ENCODE data around the gene GNG12. TPM values are rescaled to one million over a fixed set of nuclear protein-coding genes. Genes with fewer than 3 reads are reported as not detected.

GNG12 gene
- total RNA-seq, 1 experiment from 2014 or later = 14.3 TPM

DNA sequence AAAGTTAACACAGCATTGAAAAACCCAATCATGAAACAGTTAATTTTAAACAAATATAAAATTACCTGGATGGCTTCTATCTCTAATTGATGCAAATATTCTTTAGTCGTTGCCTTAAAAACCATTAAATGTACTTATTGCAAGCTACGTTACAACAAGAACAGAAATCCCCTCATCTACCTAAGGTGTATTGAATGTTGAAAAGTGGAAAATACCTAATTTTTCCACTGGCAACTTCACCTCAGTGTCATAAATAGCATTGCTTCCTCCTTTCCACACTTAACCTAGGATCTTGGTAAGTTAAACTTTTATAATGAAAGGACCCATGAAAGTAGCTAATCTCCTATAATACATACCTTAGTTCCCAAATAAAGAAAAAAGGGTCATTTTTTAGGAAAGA lies 142.9 kb downstream of the GNG12 start:
- Mint-ChIP-seq H3K9me3 (no peaks in the 10 kb centered on the region; a peak in 1 of 5 replicates), H3K27me3 (ENCODE audit: low read depth) (no peaks in the 10 kb centered on the region), H3K4me1 (peaks cover 22 to 24% of the 10 kb centered on the region in 2 experiments), H3K27ac (no peak overlapping the region), H3K4me3 (no peak overlapping the region), H3K36me3 (ENCODE audit: insufficient read depth in 1 of 3, low read depth in 3 of 3) (peaks cover 3 to 18% (median 11%) of the 10 kb centered on the region in 3 experiments)
- H2AFZ ChIP-seq (ENCODE audit: low read length) = no peak overlapping the region
- peaks cover 3% of the 10 kb centered on the region; the same call in 1 of the 2 replicates for H3K4me1 ChIP-seq (ENCODE audit: insufficient read depth, low read length)
- H4K91ac ChIP-seq (ENCODE audit: insufficient read length, low read depth, low read length) = no peak overlapping the region
- no peaks in the 10 kb centered on the region for H3K79me2 ChIP-seq (ENCODE audit: insufficient read depth, low read length)
- H4K20me1 ChIP-seq (ENCODE audit: control insufficient read depth, insufficient read depth, insufficient read length) = no peaks in the 10 kb centered on the region
- no peak overlapping the region for H4K5ac ChIP-seq (ENCODE audit: insufficient read length, low read depth, low read length)
- no peak for DNase-seq
- no peaks in the 10 kb centered on the region for H3K79me1 ChIP-seq (ENCODE audit: insufficient read depth, low read depth, low read length, poor library complexity, severe bottlenecking)
- no peak overlapping the region for H3K4ac ChIP-seq (ENCODE audit: low read depth, low read length)
- H3K9me3 ChIP-seq (ENCODE audit: control insufficient read depth, low read depth, low read length) = no peaks in the 10 kb centered on the region
- H3K56ac ChIP-seq (ENCODE audit: insufficient read length, low read depth, low read length) = no peak overlapping the region
- H4K8ac ChIP-seq (replicated peaks; ENCODE audit: insufficient read length, low read depth, low read length) = no peak overlapping the region
- H3K27me3 ChIP-seq (ENCODE audit: insufficient read depth, low read length) = no peaks in the 10 kb centered on the region
- no peak overlapping the region for H3K4me2 ChIP-seq (ENCODE audit: insufficient read depth, insufficient read length, low read length)
- no peak overlapping the region for H2BK15ac ChIP-seq (ENCODE audit: low read depth, low read length)
- H2AK5ac ChIP-seq (ENCODE audit: insufficient read length, low read length) = no peak overlapping the region
- H2BK20ac ChIP-seq (ENCODE audit: low read depth, low read length, poor library complexity, severe bottlenecking) = no peak overlapping the region
- no peak overlapping the region for H3K9ac ChIP-seq (ENCODE audit: extremely low read depth, insufficient read length, low read length)
- no peak overlapping the region for H2BK5ac ChIP-seq (ENCODE audit: insufficient read length, low read length)
- TF ChIP-seq CTCF (conservative IDR thresholded peaks at IDR 0.05) = no peak
- H2BK120ac ChIP-seq (ENCODE audit: low read depth, low read length, poor library complexity, severe bottlenecking) = no peak overlapping the region
- H3K27ac ChIP-seq (ENCODE audit: insufficient read length, low read depth, low read length) = no peak overlapping the region
- no CpG with 5 or more reads among the region's 2 CpGs for WGBS (ENCODE audit: extremely low coverage, insufficient read length, low lambda C conversion rate)
- no peak overlapping the region for H3K18ac ChIP-seq (ENCODE audit: insufficient read length, low read depth, low read length)
- H3K14ac ChIP-seq (ENCODE audit: insufficient read depth, low read length) = no peak overlapping the region
- no peak overlapping the region for H3K23ac ChIP-seq (ENCODE audit: insufficient read length, low read depth, low read length)
- H3T11ph ChIP-seq (ENCODE audit: low read length) = no peak overlapping the region
- peaks cover 5% of the 10 kb centered on the region for H3K23me2 ChIP-seq (ENCODE audit: insufficient read length, low read depth, low read length, poor library complexity, severe bottlenecking)
- H2BK12ac ChIP-seq (ENCODE audit: insufficient read length, low read depth, low read length) = no peak overlapping the region

All from H9 (cell line).